ENCODE measurements around the gene LY6G5B.
"Not testable (repeated sequence)": the region's sequence is repeated elsewhere in the genome, so short reads cannot be mapped to it uniquely, and the experiment has no call there.

The LY6G5B gene

DNA sequence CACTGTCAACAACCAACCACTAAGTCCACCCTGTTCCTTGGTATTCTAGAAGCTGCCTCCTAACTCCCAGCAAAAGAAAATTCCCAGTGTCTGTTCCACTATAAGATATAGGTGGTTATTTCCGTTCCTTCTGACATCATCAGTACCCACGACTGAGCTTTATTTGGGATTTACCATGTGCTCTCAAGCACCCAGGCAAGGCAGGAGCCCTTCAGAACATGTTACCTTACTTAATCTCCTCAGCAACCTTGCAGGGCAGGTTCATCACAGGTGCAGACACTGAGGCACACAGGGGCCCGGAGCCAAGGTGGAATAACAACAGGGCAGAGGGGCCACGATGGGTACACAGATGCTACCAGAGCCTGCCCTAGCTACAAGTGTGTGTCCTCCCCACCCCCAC is 22.6 kb downstream of the LY6G5B start:
- DNase-seq = no peak

DNA sequence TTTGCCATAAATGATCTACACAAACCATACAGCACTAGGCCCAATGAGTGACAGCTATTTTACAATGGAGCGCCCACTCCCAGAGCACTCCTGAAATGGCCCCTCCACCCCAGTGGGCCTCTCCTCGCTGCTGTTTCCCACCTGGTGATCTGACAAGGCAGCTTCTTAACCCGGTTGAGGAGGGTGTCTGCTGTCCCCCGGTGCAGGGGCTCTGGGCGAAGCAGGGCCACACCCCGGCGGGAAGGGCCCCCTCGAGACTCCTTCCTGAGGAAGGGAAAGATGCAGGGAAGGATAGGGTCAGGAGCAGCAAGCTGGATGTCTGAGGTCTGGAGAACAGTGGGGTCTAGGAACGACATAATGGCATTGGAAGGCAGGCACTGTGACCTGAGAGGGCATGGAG is 23.1 kb downstream of the LY6G5B start:
- DNase-seq = no peak

DNA sequence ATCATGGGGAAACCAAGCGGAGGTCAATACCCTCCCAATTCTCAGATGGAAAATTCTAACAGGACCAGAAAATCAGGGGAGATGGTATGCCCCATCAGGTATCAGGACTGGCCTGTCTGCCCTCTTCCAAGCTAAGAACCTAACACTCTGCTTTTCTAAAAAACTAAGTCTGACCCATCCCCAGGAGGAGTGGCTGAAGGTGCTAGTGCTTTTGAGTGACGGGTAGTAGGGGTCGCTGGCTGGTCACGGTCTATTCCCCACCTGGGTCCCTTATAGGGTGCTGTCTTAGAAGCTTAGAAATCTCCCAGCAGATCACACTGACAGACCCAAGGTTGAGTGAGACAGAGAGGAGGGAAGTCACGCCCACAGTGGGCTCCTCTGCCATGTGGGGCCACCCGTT is 23.8 kb downstream of the LY6G5B start:
- DNase-seq = no peak

DNA sequence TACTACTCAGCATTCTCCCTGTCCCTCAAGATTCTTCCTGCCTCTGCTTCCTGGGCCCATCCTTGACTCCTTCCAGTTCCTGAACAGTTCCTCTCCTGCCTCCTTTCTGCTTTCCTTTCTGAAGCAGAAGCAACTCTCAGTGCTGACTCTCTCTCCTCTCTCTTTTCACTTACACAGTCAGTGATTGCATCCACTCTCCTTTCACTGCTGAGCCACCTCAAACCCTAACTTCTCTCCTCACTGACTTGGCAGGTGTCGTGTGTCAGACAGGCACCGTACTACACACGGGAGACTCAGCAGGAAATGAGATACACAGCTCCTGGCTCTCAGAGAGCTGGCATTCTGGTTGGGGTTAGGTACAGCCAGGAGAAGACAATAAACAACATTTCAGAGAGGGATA is 27.8 kb downstream of the LY6G5B start:
- DNase-seq = no peak

DNA sequence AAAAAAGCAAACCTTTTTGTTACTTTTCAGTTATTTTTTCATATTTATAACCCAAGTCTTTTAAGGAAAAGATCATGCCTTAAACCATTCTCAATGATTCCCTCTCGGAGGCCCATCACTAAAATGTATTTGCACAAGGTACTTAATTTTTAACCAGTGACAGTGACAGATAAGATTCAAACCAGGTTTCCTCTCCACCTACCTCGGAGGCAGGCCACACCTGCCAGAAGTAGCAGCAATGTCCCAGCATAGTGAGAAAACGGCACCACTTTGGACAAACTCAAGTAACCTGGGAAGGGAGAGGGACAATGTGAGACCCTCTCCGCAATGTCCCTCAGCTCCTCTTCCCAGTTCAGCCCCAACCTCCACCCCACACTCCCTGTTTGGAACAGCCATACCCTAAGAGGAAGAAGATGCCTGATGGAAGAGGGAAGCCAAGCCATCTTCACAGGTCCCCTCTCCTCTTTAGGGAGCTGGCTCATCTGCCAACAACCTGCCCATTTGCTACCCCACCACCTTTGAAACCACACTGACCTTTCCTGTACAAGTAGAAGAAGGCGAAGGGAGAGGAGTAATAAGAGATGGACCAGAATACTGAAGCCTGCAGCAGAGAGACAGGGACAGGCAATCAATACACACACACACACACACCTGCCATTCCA is 31.1 kb downstream of the LY6G5B start:
- DNase-seq = no peak

DNA sequence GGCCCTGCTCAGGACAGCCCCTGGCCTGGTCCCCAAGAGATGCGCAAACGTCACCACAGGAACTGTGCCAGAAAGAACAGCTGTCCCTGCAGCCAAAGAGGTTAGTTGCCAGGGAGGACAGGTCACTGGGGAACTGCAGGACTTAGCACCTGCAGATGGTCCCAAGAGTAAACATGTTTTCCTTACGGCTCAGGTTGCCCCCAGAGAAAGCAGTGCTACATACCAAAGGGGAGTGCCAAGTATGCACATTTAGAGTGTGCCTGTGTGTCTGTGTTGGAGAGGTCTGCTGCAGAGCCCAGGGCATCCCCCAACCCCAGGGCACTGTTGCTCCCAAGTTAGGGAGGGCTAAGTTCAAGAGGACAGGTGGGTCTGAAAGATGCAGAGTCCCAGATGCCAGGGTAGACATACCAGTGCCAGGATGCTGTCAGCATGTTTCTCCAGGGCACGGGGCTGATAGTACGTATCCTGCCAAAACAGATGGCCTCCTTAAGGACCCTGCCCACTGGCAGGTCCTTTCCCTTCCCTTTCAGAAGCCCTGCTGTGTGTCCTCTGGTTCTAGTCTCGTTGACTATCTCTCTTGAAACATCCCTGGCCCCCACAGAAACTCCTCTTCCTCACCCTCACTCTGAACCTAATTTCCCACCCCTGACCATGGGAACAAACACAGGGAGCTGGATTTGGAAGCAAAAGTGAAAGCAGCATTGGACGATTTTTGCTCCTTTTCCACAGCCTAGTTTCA is 32.1 kb downstream of the LY6G5B start:
- DNase-seq = no peak

DNA sequence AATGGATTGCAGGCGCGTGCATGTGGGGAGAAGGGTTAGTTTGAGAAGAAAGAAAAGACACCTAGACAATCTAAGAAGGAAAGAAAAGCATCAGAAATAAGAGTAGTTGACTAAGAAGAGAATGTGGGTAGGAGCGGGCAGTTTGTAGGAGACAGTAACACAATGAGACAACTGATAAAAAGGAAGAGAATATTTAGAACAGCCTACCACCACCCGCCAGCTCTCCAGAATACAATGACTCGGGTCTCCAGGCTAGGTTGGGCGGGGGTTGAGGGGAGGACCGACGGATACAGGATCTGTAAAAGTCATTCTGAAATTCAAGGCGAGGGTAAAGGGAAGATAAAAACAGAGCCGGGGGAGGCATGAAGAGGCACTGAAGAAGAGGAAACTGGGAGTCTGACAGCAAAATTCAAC is 32.6 kb downstream of the LY6G5B start:
- no peak for DNase-seq

DNA sequence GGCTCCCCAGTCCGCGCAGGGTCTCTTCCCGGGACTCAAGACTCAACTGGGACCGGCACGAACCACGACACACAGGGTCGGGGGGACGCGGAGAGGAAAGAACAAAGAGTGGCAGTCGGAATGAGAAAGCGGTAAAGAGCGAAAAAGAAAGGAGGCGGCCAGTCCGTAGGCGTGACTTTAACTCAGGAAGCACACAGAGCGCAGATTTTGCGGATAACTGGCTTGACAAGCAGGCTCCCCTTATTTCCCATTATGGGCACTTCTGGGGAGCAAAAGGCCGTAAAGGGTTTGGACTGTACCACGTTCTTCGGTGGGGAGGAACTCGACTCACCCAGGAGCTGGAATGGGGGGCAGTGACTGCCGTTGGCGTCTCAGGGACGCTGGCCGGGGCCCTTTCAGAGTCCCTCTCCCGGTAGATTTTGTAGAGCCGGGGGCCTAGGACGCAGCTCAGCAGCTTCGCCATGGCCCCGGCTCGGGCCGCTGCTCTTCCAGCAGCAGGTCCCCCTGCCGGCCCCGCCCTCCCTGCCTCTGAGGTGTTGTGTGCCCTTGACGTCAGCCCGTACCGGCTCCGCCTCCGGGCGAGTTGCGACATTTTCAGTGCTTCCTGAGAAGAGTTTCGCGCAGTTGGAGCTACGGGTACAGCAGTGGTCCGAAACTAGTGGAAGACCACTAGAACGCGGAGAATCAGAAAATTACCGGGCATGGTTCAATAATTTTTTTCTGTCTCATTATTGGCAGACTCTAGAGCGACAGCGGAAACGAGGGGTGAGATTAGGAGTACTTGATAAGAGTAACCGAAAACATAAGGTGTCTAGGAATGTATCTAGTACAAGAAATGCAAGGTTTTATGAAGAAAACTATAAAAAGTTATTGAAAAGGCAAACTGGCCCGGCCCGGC is 33.3 kb downstream of the LY6G5B start, which contains the start of gene ABHD16A:
ABHD16A (minus strand) TSS at position 506 of the 898 bp plus-strand sequence; CDS start at position 463, 43 bp downstream.
- DNase-seq = peak; percentile 99

DNA sequence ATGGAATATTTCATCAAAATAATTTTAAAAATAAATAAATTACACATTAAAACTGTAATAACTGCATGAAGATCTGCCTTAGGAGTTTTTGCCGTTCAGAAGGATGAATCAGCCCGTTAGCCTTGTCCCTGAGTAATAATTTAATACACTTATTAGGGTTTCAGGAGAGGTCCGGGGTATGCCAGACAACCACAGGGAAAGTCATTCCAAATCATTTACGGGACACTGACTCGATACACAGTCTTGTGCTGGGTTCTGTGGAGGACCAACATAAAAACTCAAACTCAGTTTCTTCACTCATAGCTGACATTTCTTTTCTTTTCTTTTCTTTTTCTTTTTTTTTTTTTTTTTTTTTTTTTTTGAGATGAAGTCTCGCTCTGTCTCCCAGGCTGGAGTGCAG is 36.2 kb downstream of the LY6G5B start:
- DNase-seq = no peak

DNA sequence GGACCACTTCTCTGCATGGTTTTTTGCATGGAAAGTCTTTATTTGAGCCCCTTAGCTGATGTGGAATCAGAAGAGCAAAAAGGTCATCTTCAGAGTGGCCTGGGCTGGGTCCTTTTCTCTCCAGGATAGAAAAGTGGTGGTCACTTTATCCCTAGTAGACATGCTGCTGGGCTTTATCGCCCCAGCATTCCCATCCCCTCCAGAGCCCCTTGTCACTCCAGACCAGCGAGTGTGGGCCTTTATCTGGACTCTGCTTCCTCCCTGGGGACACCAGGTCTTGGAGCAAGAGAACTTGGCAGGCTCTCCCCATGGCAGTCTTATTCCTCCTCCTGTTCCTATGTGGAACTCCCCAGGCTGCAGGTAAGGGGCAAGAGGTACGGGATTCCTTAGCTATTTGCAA is 36.8 kb downstream of the LY6G5B start, which contains the start of gene LY6G6F:
LY6G6F (plus strand) TSS at position 268 of the 400 bp plus-strand sequence; CDS start at position 309, 41 bp downstream.
- no peak for DNase-seq

DNA sequence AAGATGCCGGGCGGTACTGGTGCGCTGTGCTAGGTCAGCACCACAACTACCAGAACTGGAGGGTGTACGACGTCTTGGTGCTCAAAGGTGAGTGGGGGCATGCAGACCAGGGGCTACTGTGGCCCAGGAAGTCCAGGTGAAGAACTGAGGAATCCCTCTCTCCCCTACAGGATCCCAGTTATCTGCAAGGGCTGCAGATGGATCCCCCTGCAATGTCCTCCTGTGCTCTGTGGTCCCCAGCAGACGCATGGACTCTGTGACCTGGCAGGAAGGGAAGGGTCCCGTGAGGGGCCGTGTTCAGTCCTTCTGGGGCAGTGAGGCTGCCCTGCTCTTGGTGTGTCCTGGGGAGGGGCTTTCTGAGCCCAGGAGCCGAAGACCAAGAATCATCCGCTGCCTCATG is 37.9 kb downstream of the LY6G5B start:
- DNase-seq = no peak

DNA sequence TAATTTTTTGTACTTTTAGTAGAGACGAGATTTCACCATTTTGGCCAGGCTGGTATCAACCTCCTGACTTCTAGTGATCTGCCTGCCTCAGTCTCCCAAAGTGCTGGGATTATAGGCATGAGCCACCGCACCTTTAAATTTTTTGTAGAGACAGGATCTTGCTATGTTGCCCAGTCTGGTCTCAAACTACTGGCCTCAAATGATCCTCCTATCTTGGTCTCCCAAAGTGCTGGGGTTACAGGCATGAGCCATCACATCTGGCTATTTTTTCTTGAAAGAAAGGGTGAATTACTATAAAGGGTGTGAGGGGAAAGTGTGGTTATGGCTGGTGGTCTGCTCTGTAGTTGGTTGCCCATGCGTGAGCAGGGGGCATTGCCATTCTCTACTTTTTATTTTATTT is 38.4 kb downstream of the LY6G5B start:
- no peak for DNase-seq

DNA sequence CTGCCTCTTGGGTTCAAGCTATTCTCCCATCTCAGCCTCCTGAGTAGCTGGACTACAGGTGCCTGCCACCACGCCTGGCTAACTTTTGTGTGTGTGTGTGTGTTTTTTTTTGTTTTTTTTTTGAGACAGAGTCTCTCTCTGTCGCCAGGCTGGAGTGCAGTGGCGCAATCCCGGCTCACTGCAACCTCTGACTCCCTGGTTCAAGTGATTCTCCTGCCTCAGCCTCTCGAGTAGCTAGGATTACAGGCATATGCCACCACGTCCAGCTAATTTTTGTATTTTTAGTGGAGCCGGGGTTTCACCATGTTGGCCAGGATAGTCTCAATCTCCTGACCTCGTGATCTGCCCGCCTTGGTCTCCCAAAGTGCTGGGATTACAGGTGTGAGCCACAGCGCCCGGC is 39.4 kb downstream of the LY6G5B start:
- not testable (repeated sequence) for DNase-seq

DNA sequence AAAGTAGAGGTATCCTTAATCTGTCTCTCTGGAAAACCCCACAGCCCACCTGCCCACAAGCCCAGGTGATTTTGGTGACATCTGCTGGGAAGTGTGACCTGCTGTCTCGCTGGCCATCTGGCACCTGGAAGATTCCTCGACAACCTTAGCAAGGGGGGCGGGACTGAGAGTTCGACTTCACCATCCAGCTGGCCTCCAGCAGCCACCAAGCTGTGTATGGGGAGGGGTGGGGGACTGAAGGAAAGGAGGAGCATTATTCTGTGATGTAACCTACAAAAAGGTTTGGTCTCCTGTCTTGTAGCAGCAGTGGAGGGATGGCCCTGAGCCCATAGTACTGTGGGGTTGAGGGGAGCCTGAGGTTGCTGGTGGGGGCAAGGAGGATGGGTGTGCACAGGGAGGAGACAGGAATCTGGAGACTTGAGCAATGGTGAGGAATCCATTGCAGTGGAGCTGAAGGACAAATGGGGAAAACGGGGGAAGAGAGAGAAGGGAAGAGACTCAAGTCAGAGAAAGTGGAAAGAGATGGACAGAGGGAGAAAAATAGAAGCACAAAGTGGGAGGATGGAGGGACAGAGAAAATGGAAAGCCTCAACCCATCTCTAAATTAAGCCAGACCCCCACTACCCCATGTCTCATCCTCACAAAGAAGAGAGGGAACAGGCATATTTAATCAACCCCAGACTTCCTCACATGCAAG is 40.9 kb downstream of the LY6G5B start:
- no peak for DNase-seq

DNA sequence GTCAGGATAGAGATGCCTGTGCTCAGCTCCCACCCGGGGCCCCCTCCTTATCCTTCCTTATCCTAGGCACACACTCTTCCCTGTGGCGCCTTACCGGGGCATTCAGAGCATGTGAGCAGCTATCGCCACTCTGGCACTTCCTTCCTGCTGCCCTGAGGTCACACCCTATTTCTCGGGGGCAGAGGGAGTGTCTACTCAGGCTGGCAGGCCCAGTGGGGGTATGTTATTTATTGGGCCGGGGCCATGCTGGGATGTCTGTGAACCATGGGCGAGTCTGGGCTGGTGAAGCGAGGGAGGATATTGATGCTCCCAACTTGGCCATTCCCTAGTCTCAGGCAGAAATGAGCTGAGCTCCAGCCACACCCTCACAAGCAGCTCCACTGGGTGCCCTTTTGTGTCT is 41.5 kb downstream of the LY6G5B start:
- no peak for DNase-seq

DNA sequence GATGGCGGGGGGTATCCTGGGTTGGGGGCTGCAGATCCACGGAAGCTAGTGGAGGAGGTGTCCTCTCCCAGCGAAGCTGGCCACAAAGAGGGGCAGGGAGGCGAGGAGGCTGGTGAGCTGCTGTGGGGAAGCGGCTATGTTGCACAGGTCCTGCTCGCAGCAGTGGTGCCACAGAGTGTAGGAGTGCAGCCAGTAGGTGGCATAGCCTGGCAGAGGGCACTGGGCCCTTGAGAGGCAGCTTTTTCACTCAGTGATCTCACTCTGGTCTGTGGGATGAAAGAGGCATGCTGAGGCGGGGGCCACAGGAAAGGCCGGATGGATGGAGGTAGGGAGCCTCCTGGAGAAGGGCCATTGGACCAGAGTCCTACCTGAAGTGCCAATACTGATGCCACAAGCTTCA is 42.5 kb downstream of the LY6G5B start:
- no peak for DNase-seq

DNA sequence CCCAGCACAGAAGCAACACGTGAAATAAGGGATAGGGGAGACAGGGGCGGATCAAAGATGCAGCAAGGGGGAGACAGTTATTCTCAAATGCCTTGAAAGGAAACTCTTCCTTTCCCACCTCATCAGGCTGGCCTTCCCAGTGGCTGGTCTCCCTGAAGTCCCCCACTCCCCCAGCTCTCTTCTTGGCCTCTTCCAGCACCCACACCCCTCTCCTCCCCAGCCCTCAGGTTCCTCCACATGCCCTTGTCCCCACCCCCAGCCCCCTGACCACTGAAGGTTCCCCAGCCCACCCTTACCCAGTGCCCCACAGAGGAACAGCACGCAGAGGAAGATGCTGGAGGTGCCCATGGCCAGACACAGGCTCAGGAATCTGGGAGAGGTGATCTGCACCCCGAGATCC is 43.7 kb downstream of the LY6G5B start:
- DNase-seq = no peak

DNA sequence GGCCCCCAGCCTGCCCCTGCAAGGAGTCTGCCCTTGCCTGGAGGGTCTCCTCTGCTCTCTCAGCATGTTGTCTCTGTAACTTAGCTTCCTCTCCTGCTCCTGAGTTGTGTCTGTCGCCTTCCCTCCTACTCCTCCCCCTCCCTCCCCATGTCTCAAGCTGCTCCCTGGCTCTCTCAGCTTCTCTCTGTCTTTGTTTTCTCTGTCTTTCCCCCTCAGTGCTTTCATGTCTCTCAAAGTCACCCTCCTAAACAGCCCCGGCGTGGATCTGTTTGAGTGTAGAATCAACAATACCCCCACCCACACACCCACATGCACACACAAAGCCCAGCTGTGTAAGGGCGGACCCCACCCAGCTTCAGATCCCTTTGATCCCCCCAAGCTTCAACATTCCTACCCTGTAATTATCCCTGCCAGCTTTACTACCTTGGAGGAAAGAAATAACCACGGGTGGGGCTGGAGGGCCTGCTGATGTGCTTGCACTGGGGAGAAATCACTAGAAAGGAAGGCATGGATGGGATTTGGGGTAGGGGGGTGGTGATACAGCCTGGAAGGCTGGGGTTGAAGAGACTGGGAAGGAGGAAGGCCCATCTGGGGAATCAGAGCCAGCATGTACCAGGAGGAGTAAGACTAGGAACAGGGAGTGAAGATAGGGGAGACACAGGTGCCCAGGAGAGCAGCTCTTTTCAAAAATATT is 44.4 kb downstream of the LY6G5B start:
- DNase-seq = no peak

DNA sequence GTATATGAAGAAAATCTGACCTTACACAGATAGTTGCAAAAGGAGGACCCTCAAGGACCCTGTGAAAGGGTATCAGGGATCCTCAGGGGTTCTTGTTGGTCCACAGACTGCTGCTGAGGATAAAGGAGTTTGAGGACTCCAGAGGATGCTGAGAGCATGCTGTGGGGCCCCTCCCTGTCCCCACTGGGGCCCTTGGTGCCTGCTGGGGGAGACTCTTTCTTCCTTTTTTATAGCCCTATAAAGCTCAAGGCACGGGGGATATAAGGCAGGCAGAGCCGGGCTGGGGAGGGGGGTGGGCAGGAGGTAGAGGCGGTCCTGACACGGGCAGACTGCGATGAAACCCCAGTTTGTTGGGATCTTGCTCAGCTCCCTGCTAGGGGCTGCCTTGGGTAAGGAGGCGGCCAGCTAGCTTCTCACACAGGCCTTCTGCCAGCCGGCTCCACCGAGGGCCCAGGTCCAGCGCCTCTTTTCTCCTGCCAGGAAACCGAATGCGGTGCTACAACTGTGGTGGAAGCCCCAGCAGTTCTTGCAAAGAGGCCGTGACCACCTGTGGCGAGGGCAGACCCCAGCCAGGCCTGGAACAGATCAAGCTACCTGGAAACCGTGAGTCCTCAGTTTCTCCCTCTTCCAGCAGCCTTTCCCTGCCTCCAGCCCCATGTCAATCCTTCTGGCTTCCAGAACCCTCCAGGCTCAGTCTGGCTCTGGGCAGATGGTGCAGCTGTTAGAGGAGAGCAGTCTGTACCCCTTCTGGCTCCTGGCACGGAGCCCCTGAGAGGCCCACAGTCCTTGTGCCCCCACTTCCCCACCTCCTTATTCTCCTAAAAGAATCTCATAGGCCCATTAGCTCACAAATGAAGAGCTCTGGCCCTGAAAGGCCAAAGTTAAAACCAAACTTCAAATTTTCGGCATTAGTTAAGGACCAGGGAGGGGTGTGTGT is 45.5 kb downstream of the LY6G5B start, which contains the start of gene LY6G6D:
LY6G6D (plus strand) TSS at position 327 of the 937 bp plus-strand sequence; CDS start at position 335, 8 bp downstream.
- DNase-seq = no peak

DNA sequence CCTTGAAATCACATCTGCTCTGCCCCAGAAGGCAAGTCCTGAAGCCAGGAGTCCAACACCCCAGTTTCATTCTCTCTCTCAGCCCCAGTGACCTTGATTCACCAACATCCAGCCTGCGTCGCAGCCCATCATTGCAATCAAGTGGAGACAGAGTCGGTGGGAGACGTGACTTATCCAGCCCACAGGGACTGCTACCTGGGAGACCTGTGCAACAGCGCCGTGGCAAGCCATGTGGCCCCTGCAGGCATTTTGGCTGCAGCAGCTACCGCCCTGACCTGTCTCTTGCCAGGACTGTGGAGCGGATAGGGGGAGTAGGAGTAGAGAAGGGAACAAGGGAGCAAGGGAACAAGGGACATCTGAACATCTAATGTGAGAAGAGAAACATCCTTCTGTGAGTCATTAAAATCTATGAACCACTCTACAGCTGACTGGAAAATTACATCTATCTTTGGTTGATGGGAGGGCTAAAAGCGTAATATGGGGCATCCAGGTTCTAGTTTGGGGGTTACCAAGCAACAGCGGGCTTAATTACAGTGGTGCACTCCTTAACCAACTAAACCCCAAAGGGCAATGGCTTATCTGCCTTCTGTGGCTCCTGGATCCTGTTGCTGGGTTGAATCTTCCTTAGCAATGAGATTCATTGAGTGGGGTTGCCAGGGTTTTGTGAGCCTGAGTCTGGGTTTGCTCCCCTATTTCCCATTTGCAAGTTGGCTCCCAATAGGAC is 47.9 kb downstream of the LY6G5B start:
- no peak for DNase-seq

Data from NCI-H510A (cell line).